HEK293 (cell line): ENCODE measurements around the gene CEACAM1.

Experiments
- CTCF ChIP-seq: fragments of 450-650 bp; formaldehyde crosslinking; IDR thresholded peaks from 2 replicates; pipeline ENCODE4 v1.5.1; 2016; ENCODE audit warnings: missing biosample characterization, missing genetic modification characterization
- ELK4 ChIP-seq: IDR thresholded peaks from 2 replicates; pipeline ENCODE4 v1.6.1; 2011; ENCODE audit warnings: mild to moderate bottlenecking, low read depth, low read length, borderline replicate concordance
- PRDM1 ChIP-seq: fragments of 450-650 bp; formaldehyde crosslinking; IDR thresholded peaks from 2 replicates; pipeline ENCODE4; 2016; ENCODE audit warnings: missing biosample characterization, missing genetic modification characterization
- REST ChIP-seq: fragments of 450-650 bp; formaldehyde crosslinking; IDR thresholded peaks from 2 replicates; pipeline ENCODE4 v1.5.1; 2016; ENCODE audit warnings: missing biosample characterization, missing genetic modification characterization
- ZNF132 ChIP-seq: fragments of 450-650 bp; formaldehyde crosslinking; IDR thresholded peaks from 2 replicates; pipeline ENCODE4 v1.5.1; 2017; ENCODE audit warnings: missing biosample characterization, missing genetic modification characterization, borderline replicate concordance
- ZNF133 ChIP-seq: fragments of 450-650 bp; formaldehyde crosslinking; IDR thresholded peaks from 2 replicates; pipeline ENCODE4 v1.5.1; 2016; ENCODE audit warnings: missing biosample characterization, missing genetic modification characterization
- ZNF776 ChIP-seq: fragments of 450-650 bp; formaldehyde crosslinking; IDR thresholded peaks from 2 replicates; pipeline ENCODE4 v1.5.0; 2017; ENCODE audit warnings: missing biosample characterization, missing genetic modification characterization, borderline replicate concordance

GRCh38 chr19:42573642-42574041 lies 45.4 kb upstream of the CEACAM1 start:
- TF ChIP-seq ZNF133 (tag by site-specific recombination) (no peak), ZNF132 (tag by site-specific recombination) (no peak), ZNF776 (tag by site-specific recombination) (no peak), ELK4 (no peak), CTCF (tag by site-specific recombination) (no peak), REST (tag by site-specific recombination) (no peak), PRDM1 (tag by site-specific recombination) (no peak)
